Cardiac muscle cell (in vitro differentiated cells and primary cell): ENCODE results near the gene SLC39A11. TPM values are rescaled to one million over a fixed set of nuclear protein-coding genes. Genes with fewer than 3 reads are reported as not detected.

Source experiments
- DNase-seq, 2 donors: peaks; one replicate each; pipeline versions ENCODE4 v3.0.0 to v3.0.0-alpha.2; 2010 to 2017; ENCODE audit warnings: low read depth in 1 of 2, low spot score in 1 of 2
- H3K27ac ChIP-seq: fragments of 200-600 bp; sonication (generic); 2 replicates; pipeline ENCODE4 v1.5.1; 2016
- H3K27me3 ChIP-seq: fragments of 200-600 bp; sonication (generic); 2 replicates; pipeline ENCODE4 v1.6.0; 2016; ENCODE audit warnings: control low read depth
- H3K36me3 ChIP-seq: fragments of 200-600 bp; sonication (generic); 2 replicates; pipeline ENCODE4 v1.5.1; 2016; ENCODE audit warnings: control low read depth
- H3K4me1 ChIP-seq: fragments of 200-600 bp; sonication (generic); 2 replicates; pipeline ENCODE4 v1.8.1; 2017; ENCODE audit warnings: low read depth, mild to moderate bottlenecking, mixed run types
- H3K4me3 ChIP-seq: fragments of 200-600 bp; sonication (generic); 2 replicates; pipeline ENCODE4 v1.5.1; 2016; ENCODE audit warnings: mild to moderate bottlenecking
- H3K9me3 ChIP-seq: fragments of 200-600 bp; sonication (generic); 2 replicates; pipeline ENCODE4 v1.5.1; 2017; ENCODE audit warnings: low read depth, mild to moderate bottlenecking, control low read depth
- polyA plus RNA-seq: library from polyadenylated mRNA; unstranded; fragments of >200 nt; fragmentation: Nextera tagmentation; extraction: Ambion mirVana; gene quantifications from 2 replicates; pipeline ENCODE4 v1.2.1, GENCODE V29; 2016
- total RNA-seq: library from RNA; depleted of rRNA; stranded (reverse); fragments of >200 nt; gene quantifications from 2 replicates; pipeline ENCODE4 v1.2.3, GENCODE V29; 2016
- TF ChIP-seq, protein P1 (sequence below): IDR thresholded peaks from 2 replicates; pipeline ENCODE4 v1.5.1; 2012; ENCODE audit warnings: low read depth, mild to moderate bottlenecking, low read length

The SLC39A11 gene
- total and polyA plus RNA-seq, 2 experiments from 2014 or later, result 5.9 to 11.7 TPM

DNA sequence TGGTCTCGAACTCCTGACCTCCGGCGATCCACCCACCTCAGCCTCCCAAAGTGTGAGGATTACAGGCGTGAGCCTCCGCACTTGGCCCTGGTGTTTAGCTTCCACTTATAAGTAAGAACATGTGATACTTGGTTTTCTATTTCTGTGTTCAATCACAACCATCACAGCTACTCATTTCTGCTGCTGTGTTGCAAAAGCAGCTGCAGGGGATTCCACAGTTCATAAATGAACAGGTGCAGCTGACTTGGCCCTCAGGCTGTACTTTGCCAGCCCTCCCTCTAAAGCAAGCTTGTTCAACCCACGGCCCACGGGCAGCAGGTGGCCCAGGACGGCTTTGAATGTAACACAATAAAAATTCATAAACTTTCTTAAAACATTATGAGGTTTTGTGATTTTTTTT is 79.2 kb downstream of the SLC39A11 start:
- Histone ChIP-seq H3K27me3 (no peaks in the 10 kb centered on the region), H3K9me3 (no peaks in the 10 kb centered on the region), H3K4me3 (no peak overlapping the region), H3K4me1 (no peaks in the 10 kb centered on the region), H3K36me3 (no peaks in the 10 kb centered on the region), H3K27ac (no peak overlapping the region)
- TF ChIP-seq, protein P1, sequence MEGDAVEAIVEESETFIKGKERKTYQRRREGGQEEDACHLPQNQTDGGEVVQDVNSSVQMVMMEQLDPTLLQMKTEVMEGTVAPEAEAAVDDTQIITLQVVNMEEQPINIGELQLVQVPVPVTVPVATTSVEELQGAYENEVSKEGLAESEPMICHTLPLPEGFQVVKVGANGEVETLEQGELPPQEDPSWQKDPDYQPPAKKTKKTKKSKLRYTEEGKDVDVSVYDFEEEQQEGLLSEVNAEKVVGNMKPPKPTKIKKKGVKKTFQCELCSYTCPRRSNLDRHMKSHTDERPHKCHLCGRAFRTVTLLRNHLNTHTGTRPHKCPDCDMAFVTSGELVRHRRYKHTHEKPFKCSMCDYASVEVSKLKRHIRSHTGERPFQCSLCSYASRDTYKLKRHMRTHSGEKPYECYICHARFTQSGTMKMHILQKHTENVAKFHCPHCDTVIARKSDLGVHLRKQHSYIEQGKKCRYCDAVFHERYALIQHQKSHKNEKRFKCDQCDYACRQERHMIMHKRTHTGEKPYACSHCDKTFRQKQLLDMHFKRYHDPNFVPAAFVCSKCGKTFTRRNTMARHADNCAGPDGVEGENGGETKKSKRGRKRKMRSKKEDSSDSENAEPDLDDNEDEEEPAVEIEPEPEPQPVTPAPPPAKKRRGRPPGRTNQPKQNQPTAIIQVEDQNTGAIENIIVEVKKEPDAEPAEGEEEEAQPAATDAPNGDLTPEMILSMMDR, result no peak
- DNase-seq, result no peak

DNA sequence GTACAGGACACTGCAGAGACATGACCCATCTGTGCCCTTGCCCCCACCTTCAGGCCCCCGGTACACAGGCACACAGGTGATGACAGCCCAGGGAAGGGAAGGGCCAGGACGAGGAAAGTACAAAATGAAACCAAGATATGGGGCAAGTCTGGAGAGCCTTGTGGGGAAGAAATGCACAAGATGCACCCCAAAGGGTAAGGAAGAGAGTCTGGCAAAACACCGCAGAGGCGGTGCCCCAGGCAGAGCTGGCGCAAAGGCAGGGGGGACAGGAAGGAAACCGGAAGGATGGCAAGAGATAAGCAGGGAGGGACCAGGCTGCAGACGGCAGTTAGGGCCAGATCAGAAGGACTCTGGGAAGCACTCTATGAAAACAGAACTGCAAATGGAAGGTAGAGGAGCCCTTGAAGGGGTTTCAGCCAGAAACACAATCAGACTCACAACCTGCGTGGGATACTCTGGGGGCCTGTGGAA is 81.4 kb downstream of the SLC39A11 start:
- Histone ChIP-seq H3K27ac (no peak overlapping the region), H3K9me3 (no peaks in the 10 kb centered on the region), H3K4me3 (no peak overlapping the region), H3K27me3 (no peaks in the 10 kb centered on the region), H3K36me3 (no peaks in the 10 kb centered on the region), H3K4me1 (no peaks in the 10 kb centered on the region)
- TF ChIP-seq, protein P1, result no peak
- DNase-seq, result no peak

DNA sequence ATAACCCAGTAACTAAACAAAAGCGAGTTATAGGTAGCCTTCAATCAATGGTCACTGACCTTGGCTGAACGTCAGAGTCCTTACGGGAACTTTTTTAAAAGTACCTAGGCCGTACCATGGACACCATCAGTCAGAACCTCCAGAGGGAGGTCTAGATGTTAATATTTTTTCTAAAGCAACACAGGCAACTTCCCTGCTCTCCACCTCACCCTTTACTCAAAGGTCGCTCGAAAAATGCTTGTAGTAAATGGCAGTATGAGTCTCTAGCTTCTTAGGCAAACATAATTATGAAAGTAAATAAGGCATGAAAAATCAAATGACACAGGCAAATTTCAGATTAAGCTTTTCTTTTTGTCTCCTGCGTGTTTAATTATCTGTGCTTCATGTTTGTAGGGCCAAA is 82.1 kb downstream of the SLC39A11 start:
- TF ChIP-seq, protein P1, result no peak
- H3K9me3 ChIP-seq, result no peaks in the 10 kb centered on the region
- H3K4me3 ChIP-seq, result no peak overlapping the region
- H3K4me1 ChIP-seq, result no peaks in the 10 kb centered on the region
- no peak overlapping the region for H3K27ac ChIP-seq
- H3K36me3 ChIP-seq, result no peaks in the 10 kb centered on the region
- no peaks in the 10 kb centered on the region for H3K27me3 ChIP-seq
- no peak for DNase-seq

DNA sequence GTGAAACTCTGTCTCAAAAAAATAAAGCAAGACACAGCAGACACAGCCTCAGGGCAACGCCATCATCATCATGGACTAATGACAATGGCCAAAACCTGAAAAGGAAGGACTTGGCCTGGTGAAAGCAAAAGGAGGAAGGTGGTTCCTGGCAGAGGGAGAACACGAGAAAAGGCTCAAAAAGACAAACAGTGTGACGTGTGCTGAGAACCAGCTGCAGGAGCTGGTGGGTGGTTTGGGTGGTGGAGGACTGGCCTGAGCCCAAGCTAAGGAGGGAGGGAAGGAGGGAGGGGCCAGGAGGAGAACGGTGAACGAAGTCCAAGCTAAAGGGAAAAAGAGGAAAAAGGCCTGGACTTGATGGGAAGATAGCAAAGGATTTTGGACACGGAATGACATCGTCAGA is 85.1 kb downstream of the SLC39A11 start:
- Histone ChIP-seq H3K4me3 (no peak overlapping the region), H3K9me3 (no peaks in the 10 kb centered on the region), H3K36me3 (no peaks in the 10 kb centered on the region), H3K27me3 (no peaks in the 10 kb centered on the region), H3K27ac (no peak overlapping the region), H3K4me1 (no peaks in the 10 kb centered on the region)
- DNase-seq, result peak in 1 of 2 donors; percentile 54
- TF ChIP-seq, protein P1, result no peak

DNA sequence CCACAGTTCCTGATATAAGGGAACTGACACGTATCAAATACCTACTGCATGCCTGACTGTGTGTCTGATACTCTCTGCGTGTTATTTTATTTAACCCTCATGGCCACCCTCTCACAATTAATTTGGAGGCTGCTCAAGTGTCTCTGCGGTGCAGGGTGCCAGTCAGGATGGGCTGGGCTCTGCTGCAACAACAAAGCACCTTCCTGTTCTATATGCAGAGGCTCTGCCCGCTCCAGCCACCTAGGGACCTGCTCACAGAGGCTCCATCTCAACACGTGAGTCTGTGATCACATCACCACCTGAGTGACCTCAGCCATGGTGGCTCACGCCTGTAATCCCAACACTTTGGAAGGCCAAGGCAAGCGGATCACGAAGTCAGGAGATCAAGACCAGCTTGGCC is 87.1 kb downstream of the SLC39A11 start:
- Histone ChIP-seq H3K4me3 (no peak overlapping the region), H3K36me3 (no peaks in the 10 kb centered on the region), H3K27ac (no peak overlapping the region), H3K27me3 (no peaks in the 10 kb centered on the region), H3K4me1 (no peaks in the 10 kb centered on the region), H3K9me3 (no peaks in the 10 kb centered on the region)
- DNase-seq, result no peak
- TF ChIP-seq, protein P1, result no peak

DNA sequence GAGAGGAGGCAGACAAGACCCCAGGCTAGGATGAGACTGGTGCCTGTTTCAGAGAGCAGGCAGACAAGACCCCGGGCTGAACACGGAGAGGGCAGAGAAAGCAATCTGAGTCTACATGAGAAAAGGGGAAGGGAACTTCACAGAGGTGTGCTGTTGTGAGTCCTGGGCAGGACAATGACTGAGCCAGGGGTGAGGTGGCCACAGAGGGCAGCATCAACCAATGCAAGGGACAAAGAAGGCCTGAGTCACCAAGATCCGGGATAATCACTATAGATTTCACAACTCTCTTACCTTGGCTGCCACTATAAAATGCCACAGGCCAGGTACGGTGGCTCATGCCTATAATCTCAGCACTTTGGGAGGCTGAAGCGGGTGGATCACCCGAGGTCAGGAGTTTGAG is 89.0 kb downstream of the SLC39A11 start:
- H3K9me3 ChIP-seq, result no peaks in the 10 kb centered on the region
- no peaks in the 10 kb centered on the region for H3K27me3 ChIP-seq
- TF ChIP-seq, protein P1, result no peak
- no peak overlapping the region for H3K4me3 ChIP-seq
- DNase-seq, result no peak
- H3K4me1 ChIP-seq, result no peaks in the 10 kb centered on the region
- no peak overlapping the region for H3K27ac ChIP-seq
- H3K36me3 ChIP-seq, result no peaks in the 10 kb centered on the region
